GM18505 (cell line): Measurements from ENCODE around the gene ST7L.
"Not testable (repeated sequence)": the region's sequence is repeated elsewhere in the genome, so short reads cannot be mapped to it uniquely, and the experiment has no call there.

ENCODE experiments used
- ATAC-seq: cut with Tn5 transposase; IDR thresholded peaks from one replicate; pipeline ENCODE4 v1.9.1; 2021; ENCODE audit not compliant: unreplicated experiment
- POLR2A ChIP-seq: IDR thresholded peaks from 4 replicates; pipeline ENCODE4 v1.6.1; 2011; ENCODE audit warnings: borderline replicate concordance; ENCODE audit not compliant: insufficient read depth, insufficient read length; ENCODE audit errors: extremely low read depth

The ST7L gene

GRCh38 chr1:112618721-112619517 lies at the start of gene ST7L:
ST7L (minus strand) TSS chr1:112619141; CDS start chr1:112619113, 28 bp downstream.
- no peak for ATAC-seq
- peak; percentile 57 for TF ChIP-seq POLR2A

- TF ChIP-seq POLR2A = no peak
- ATAC-seq = no peak
These were observed 48.0 kb upstream of the ST7L start for GRCh38 chr1:112666946-112667345.

- ATAC-seq = no peak
- peak; percentile 18 for TF ChIP-seq POLR2A
These were observed 46.9 kb upstream of the ST7L start for GRCh38 chr1:112665857-112666256.

GRCh38 chr1:112651205-112651604 lies 32.3 kb upstream of the ST7L start:
- no peak for ATAC-seq
- TF ChIP-seq POLR2A = no peak

- no peak for ATAC-seq
- no peak for TF ChIP-seq POLR2A
These were observed 27.3 kb upstream of the ST7L start for GRCh38 chr1:112646225-112646624.

- TF ChIP-seq POLR2A = no peak
- no peak for ATAC-seq
These were observed 24.1 kb upstream of the ST7L start for GRCh38 chr1:112643080-112643479.

- ATAC-seq = not testable (repeated sequence)
These were observed 21.5 kb upstream of the ST7L start for GRCh38 chr1:112640437-112640836.

- no peak for TF ChIP-seq POLR2A
- ATAC-seq = no peak
These were observed 19.1 kb upstream of the ST7L start for GRCh38 chr1:112638110-112638428.

GRCh38 chr1:112637254-112638109 lies 18.5 kb upstream of the ST7L start:
- TF ChIP-seq POLR2A = no peak
- ATAC-seq = no peak

GRCh38 chr1:112636597-112637253 lies 17.8 kb upstream of the ST7L start:
- ATAC-seq = no peak
- TF ChIP-seq POLR2A = no peak

- TF ChIP-seq POLR2A = no peak
- peak; percentile 15 for ATAC-seq
These were observed 17.1 kb upstream of the ST7L start for GRCh38 chr1:112636056-112636455.

GRCh38 chr1:112634367-112634766 lies 15.4 kb upstream of the ST7L start:
- no peak for ATAC-seq
- TF ChIP-seq POLR2A = no peak

- TF ChIP-seq POLR2A = no peak
- no peak for ATAC-seq
These were observed 14.7 kb upstream of the ST7L start for GRCh38 chr1:112633628-112634027.
